A673 (cell line): ENCODE measurements around the gene CLCN4.

Experiments
- EZH2 ChIP-seq: fragments of 200-600 bp; sonication (generic); IDR thresholded peaks from 2 replicates; pipeline ENCODE4 v1.6.1; 2017; ENCODE audit warnings: borderline replicate concordance, low read depth, mild to moderate bottlenecking, mixed read lengths, antibody characterized with exemption, low read length; ENCODE audit not compliant: poor library complexity, severe bottlenecking
- TF ChIP-seq, protein P1 (sequence below): fragments of 300-800, 200-600 bp; sonication (generic); conservative IDR thresholded peaks from 2 replicates; pipeline ENCODE4 v1.5.1; 2017; ENCODE audit warnings: low read depth, mild to moderate bottlenecking, antibody characterized with exemption, low read length, moderate library complexity, mixed read lengths

GRCh38 chrX:10143071-10143983 is 13.4 kb upstream of the CLCN4 start:
- TF ChIP-seq, protein P1, sequence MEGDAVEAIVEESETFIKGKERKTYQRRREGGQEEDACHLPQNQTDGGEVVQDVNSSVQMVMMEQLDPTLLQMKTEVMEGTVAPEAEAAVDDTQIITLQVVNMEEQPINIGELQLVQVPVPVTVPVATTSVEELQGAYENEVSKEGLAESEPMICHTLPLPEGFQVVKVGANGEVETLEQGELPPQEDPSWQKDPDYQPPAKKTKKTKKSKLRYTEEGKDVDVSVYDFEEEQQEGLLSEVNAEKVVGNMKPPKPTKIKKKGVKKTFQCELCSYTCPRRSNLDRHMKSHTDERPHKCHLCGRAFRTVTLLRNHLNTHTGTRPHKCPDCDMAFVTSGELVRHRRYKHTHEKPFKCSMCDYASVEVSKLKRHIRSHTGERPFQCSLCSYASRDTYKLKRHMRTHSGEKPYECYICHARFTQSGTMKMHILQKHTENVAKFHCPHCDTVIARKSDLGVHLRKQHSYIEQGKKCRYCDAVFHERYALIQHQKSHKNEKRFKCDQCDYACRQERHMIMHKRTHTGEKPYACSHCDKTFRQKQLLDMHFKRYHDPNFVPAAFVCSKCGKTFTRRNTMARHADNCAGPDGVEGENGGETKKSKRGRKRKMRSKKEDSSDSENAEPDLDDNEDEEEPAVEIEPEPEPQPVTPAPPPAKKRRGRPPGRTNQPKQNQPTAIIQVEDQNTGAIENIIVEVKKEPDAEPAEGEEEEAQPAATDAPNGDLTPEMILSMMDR = no peak
- no peak for TF ChIP-seq EZH2
